H1 (cell line): ENCODE results near the gene AMMECR1L. TPM values are rescaled to one million over a fixed set of nuclear protein-coding genes. Genes with fewer than 3 reads are reported as not detected.

Experiments used
- CTCF ChIA-PET: fragments of 300-600 bp; sonication (Branson Sonifier 250); formaldehyde crosslinking; loops from one replicate; lab custom pipeline; 2021; ENCODE audit not compliant: partially characterized antibody; lab: Charles Lee
- POLR2A ChIA-PET: fragments of 300-600 bp; sonication (Branson Sonifier 250); formaldehyde crosslinking; loops from one replicate; lab custom pipeline; 2021; ENCODE audit warnings: inconsistent platforms; ENCODE audit not compliant: partially characterized antibody; lab: Charles Lee
- DNase-seq, 2 experiments: peaks; one replicate each; pipeline versions ENCODE4 v3.0.0 to v3.0.0-alpha.2; 2010 to 2022; ENCODE audit warnings: low spot score in 2 of 2, low read depth in 1 of 2, mixed read lengths in 1 of 2
- FAIRE-seq: peaks from 2 replicates; lab custom pipeline; 2011; peaks lifted over from hg19 to GRCh38; lab: Jason Lieb, UNC
- H2AFZ ChIP-seq: 2 replicates; pipeline ENCODE4 v1.8.1; 2012; ENCODE audit warnings: low read length, inconsistent platforms
- H2AK5ac ChIP-seq: 2 replicates; pipeline ENCODE4 v1.6.1; 2013; ENCODE audit warnings: low read depth, low read length
- H2BK120ac ChIP-seq: replicated peaks from 2 replicates; pipeline ENCODE3; 2013; ENCODE audit warnings: low read depth, low read length, inconsistent platforms
- H2BK12ac ChIP-seq: 2 replicates; pipeline ENCODE4 v1.6.1; 2013; ENCODE audit warnings: low read depth, low read length
- H2BK15ac ChIP-seq: 2 replicates; pipeline ENCODE4 v1.6.1; 2013; ENCODE audit warnings: low read length
- H2BK20ac ChIP-seq: 2 replicates; pipeline ENCODE4 v1.6.1; 2013; ENCODE audit warnings: low read length
- H2BK5ac ChIP-seq: 2 replicates; pipeline ENCODE4 v1.6.1; 2013; ENCODE audit warnings: low read depth, low read length
- H3K14ac ChIP-seq: 2 replicates; pipeline ENCODE4 v1.6.1; 2013; ENCODE audit warnings: inconsistent platforms; ENCODE audit not compliant: insufficient read length
- H3K18ac ChIP-seq: 2 replicates; pipeline ENCODE4 v1.6.1; 2013; ENCODE audit warnings: low read length; ENCODE audit errors: extremely low read depth
- H3K23ac ChIP-seq: 2 replicates; pipeline ENCODE4 v1.6.1; 2013; ENCODE audit warnings: inconsistent platforms; ENCODE audit not compliant: insufficient read length
- H3K23me2 ChIP-seq: 2 replicates; pipeline ENCODE4 v1.6.1; 2013; ENCODE audit warnings: low read depth, low read length
- H3K27ac ChIP-seq: 2 replicates; pipeline ENCODE4 v1.6.1; 2011; ENCODE audit warnings: low read depth, low read length, inconsistent platforms
- H3K27me3 ChIP-seq, 4 experiments: replicated peaks in 1 of 4; 1 replicate in 1 of 4; 2 replicates in 3 of 4; pipeline versions ENCODE4 v1.6.1 to v1.8.1; 2011 to 2013; ENCODE audit warnings: low read length in 3 of 4, mild to moderate bottlenecking in 3 of 4, inconsistent platforms in 2 of 4, mixed read lengths in 2 of 4, moderate library complexity in 1 of 4; ENCODE audit not compliant: control insufficient read depth in 3 of 4, insufficient read depth in 3 of 4; ENCODE audit errors: extremely low read depth in 1 of 4
- H3K36me3 ChIP-seq, 4 experiments: 2 replicates each; pipeline versions ENCODE4 v1.6.1 to v1.8.1; 2011 to 2013; ENCODE audit warnings: mild to moderate bottlenecking in 4 of 4, low read length in 3 of 4, moderate library complexity in 2 of 4, control low read depth in 1 of 4, inconsistent platforms in 1 of 4; ENCODE audit not compliant: insufficient read depth in 4 of 4, control insufficient read depth in 2 of 4
- H3K4ac ChIP-seq: replicated peaks from 2 replicates; pipeline ENCODE3; 2013; ENCODE audit warnings: low read length, low read depth, mixed read lengths, inconsistent platforms; ENCODE audit not compliant: insufficient read length
- H3K4me1 ChIP-seq, 4 experiments: replicated peaks in 1 of 4; 1 replicate in 1 of 4; 2 replicates in 3 of 4; pipeline versions ENCODE4 v1.6.1 to v1.8.1; 2011 to 2013; ENCODE audit warnings: low read length in 3 of 4, inconsistent platforms in 2 of 4, mixed read lengths in 1 of 4; ENCODE audit not compliant: insufficient read depth in 4 of 4, control insufficient read depth in 3 of 4
- H3K4me2 ChIP-seq, 2 experiments: 2 replicates each; pipeline versions ENCODE4 v1.6.1 to v1.8.1; 2011 to 2013; ENCODE audit warnings: low read depth in 2 of 2, low read length in 2 of 2, control low read depth in 1 of 2, inconsistent platforms in 1 of 2, mild to moderate bottlenecking in 1 of 2; ENCODE audit not compliant: insufficient read depth in 1 of 2
- H3K4me3 ChIP-seq, 4 experiments: fragments of 200-600, 300-600 bp in 1 of 4; sonication (generic), shearing (Covaris generic), sonication (Bioruptor Twin) in 1 of 4; 2 replicates each; pipeline versions ENCODE4 v1.5.1 to v1.8.1; 2011 to 2016; ENCODE audit warnings: low read length in 4 of 4, low read depth in 3 of 4, control low read depth in 2 of 4, inconsistent platforms in 2 of 4, mild to moderate bottlenecking in 2 of 4, mixed read lengths in 1 of 4, moderate library complexity in 1 of 4; ENCODE audit not compliant: insufficient read depth in 2 of 4; ENCODE audit errors: extremely low read depth in 1 of 4
- H3K56ac ChIP-seq: replicated peaks from 2 replicates; pipeline ENCODE3; 2013; ENCODE audit warnings: low read depth, mild to moderate bottlenecking, mixed read lengths, low read length, inconsistent platforms; ENCODE audit not compliant: insufficient read length
- H3K79me1 ChIP-seq: 2 replicates; pipeline ENCODE4 v1.6.1; 2013; ENCODE audit warnings: low read depth, low read length, control low read depth
- H3K79me2 ChIP-seq, 2 experiments: 2 replicates each; pipeline versions ENCODE4 v1.6.1 to v1.8.1; 2012 to 2013; ENCODE audit warnings: low read length in 2 of 2, mild to moderate bottlenecking in 2 of 2, inconsistent platforms in 1 of 2; ENCODE audit not compliant: insufficient read depth in 2 of 2, control insufficient read depth in 1 of 2
- H3K9ac ChIP-seq, 4 experiments: replicated peaks in 1 of 4; 1 replicate in 1 of 4; 2 replicates in 3 of 4; pipeline versions ENCODE4 v1.6.1 to v1.8.1; 2011 to 2013; ENCODE audit warnings: low read depth in 3 of 4, low read length in 3 of 4, control low read depth in 2 of 4, mild to moderate bottlenecking in 2 of 4, moderate library complexity in 2 of 4, inconsistent platforms in 1 of 4; ENCODE audit errors: extremely low read depth in 1 of 4
- H3K9me3 ChIP-seq, 2 experiments: 2 replicates each; pipeline versions ENCODE4 v1.6.1 to v1.8.1; 2012 to 2013; ENCODE audit warnings: mild to moderate bottlenecking in 2 of 2, moderate library complexity in 2 of 2, control low read depth in 1 of 2, inconsistent platforms in 1 of 2, low read depth in 1 of 2, low read length in 1 of 2, mixed read lengths in 1 of 2; ENCODE audit not compliant: insufficient read depth in 2 of 2
- H4K20me1 ChIP-seq, 2 experiments: replicated peaks in 1 of 2; 2 replicates each; pipeline versions ENCODE3 to v1.8.1; 2011 to 2013; ENCODE audit warnings: inconsistent platforms in 2 of 2, low read length in 2 of 2, mild to moderate bottlenecking in 1 of 2; ENCODE audit not compliant: insufficient read depth in 2 of 2, control insufficient read depth in 1 of 2
- H4K5ac ChIP-seq: 2 replicates; pipeline ENCODE4 v1.6.1; 2013; ENCODE audit warnings: low read length, low read depth, mixed read lengths, inconsistent platforms; ENCODE audit not compliant: insufficient read length
- H4K8ac ChIP-seq: 2 replicates; pipeline ENCODE4 v1.8.0; 2013; ENCODE audit warnings: mild to moderate bottlenecking, moderate library complexity, low read length, inconsistent platforms; ENCODE audit not compliant: insufficient read depth; ENCODE audit errors: extremely low read depth
- H4K91ac ChIP-seq: replicated peaks from 2 replicates; pipeline ENCODE3; 2013; ENCODE audit warnings: low read length, mixed read lengths, inconsistent platforms; ENCODE audit not compliant: insufficient read length
- ASH2L ChIP-seq: fragments of 200-600, 300-600 bp; sonication (generic); IDR thresholded peaks from one replicate; pipeline ENCODE4 v1.7.1; 2017; ENCODE audit warnings: low read length
- CHD2 ChIP-seq: IDR thresholded peaks from 2 replicates; pipeline ENCODE4 v1.6.1; 2012; ENCODE audit warnings: low read length, improper control_type of control experiment
- CREB1 ChIP-seq: IDR thresholded peaks from 2 replicates; pipeline ENCODE4 v1.6.1; 2012; ENCODE audit warnings: inconsistent platforms
- E2F6 ChIP-seq: IDR thresholded peaks from 2 replicates; pipeline ENCODE4 v1.6.1; 2012; ENCODE audit warnings: inconsistent platforms
- MAFK ChIP-seq: IDR thresholded peaks from 2 replicates; pipeline ENCODE4 v1.6.1; 2012; ENCODE audit warnings: low read depth, mild to moderate bottlenecking, improper control_type of control experiment, low read length
- NANOG ChIP-seq: IDR thresholded peaks from 2 replicates; pipeline ENCODE4 v1.6.1; 2011; ENCODE audit warnings: low read length, low read depth, mild to moderate bottlenecking, inconsistent platforms; ENCODE audit not compliant: insufficient read depth, poor library complexity, severe bottlenecking
- POU5F1 ChIP-seq: IDR thresholded peaks from 2 replicates; pipeline ENCODE4 v1.6.1; 2011; ENCODE audit warnings: low read depth, mild to moderate bottlenecking, low read length, moderate library complexity
- RNF2 ChIP-seq: fragments of 200-900, 300-1000 bp; sonication (generic); IDR thresholded peaks from 2 replicates; pipeline ENCODE4 v1.7.1; 2016; ENCODE audit warnings: borderline replicate concordance, low read depth, mild to moderate bottlenecking, antibody characterized with exemption, low read length; ENCODE audit not compliant: poor library complexity, severe bottlenecking; ENCODE audit errors: missing control alignments
- RXRA ChIP-seq: IDR thresholded peaks from 2 replicates; pipeline ENCODE4 v1.6.1; 2011; ENCODE audit warnings: low read depth, mild to moderate bottlenecking, low read length, moderate library complexity; ENCODE audit not compliant: insufficient read depth
- SAP30 ChIP-seq: fragments of 300-600 bp; sonication (generic); IDR thresholded peaks from 2 replicates; pipeline ENCODE4 v1.7.1; 2012; ENCODE audit warnings: low read length, moderate library complexity, mild to moderate bottlenecking, inconsistent platforms; ENCODE audit not compliant: insufficient read depth, insufficient replicate concordance
- SIN3A ChIP-seq, 2 experiments: IDR thresholded peaks in 1 of 2; conservative IDR thresholded peaks in 1 of 2; 2 replicates each; pipeline ENCODE4 v1.6.1; 2011 to 2012; ENCODE audit warnings: low read length in 2 of 2, improper control_type of control experiment in 1 of 2, low read depth in 1 of 2, mild to moderate bottlenecking in 1 of 2
- SIRT6 ChIP-seq: IDR thresholded peaks from one replicate; pipeline ENCODE4 v1.7.1; 2012; ENCODE audit warnings: low read length, inconsistent platforms
- SP4 ChIP-seq: IDR thresholded peaks from 2 replicates; pipeline ENCODE4 v1.6.1; 2012; ENCODE audit warnings: low read length, inconsistent platforms
- TBP ChIP-seq: IDR thresholded peaks from 2 replicates; pipeline ENCODE4 v1.6.1; 2011; ENCODE audit warnings: low read depth, low read length, improper control_type of control experiment
- WGBS, 2 experiments: shearing (Covaris generic) in 1 of 2; methylation state at CpG; one replicate each; pipeline versions ENCODE4 v1.1.6 to v1.1.7; 2013 to 2015; ENCODE audit warnings: low lambda C conversion rate in 2 of 2, mixed read lengths in 2 of 2, inconsistent platforms in 1 of 2, low coverage in 1 of 2, missing lambda C conversion rate in 1 of 2; ENCODE audit not compliant: insufficient replicate concordance in 2 of 2, insufficient coverage in 1 of 2, insufficient read length in 1 of 2; ENCODE audit errors: extremely low coverage in 1 of 2, missing lambda C conversion rate in 1 of 2; 5-methylcytosine and 5-hydroxymethylcytosine counted together
- polyA plus RNA-seq, 7 experiments: library from polyadenylated mRNA; depleted of rRNA in 3 of 7; stranded (reverse) in 5 of 7; unstranded in 2 of 7; fragments of >200 nt in 5 of 7; fragments of 200-250 nt in 2 of 7; gene quantifications; 1 replicate in 5 of 7; 2 replicates in 1 of 7; 4 replicates in 1 of 7; pipeline versions ENCODE4 v1.2.1 to v1.2.3, GENCODE V29; 2011 to 2013; ENCODE audit warnings: missing spikeins in 2 of 7, mixed read lengths in 2 of 7
- total RNA-seq: library from RNA; stranded (reverse); fragmentation: NEBNext Ultra II Directional; extraction: Animal tissue kit (Norgen Biotek cat#: 25700); gene quantifications from 2 replicates; pipeline ENCODE4 v1.2.1, GENCODE V29; 2021

The AMMECR1L gene
- total and polyA plus RNA-seq, 2 of the 8 experiments (the other 6 are each of a cell fraction or from before 2014, with no cell fraction given): 10.1 to 18.8 TPM

- no peaks in the 10 kb centered on the region for H3K27me3 ChIP-seq
- H2BK5ac ChIP-seq: no peak overlapping the region
- H3K79me1 ChIP-seq: peaks cover 4% of the 10 kb centered on the region; the same call in 1 of the 2 replicates
- no peak overlapping the region for H3K56ac ChIP-seq
- peaks cover 4 to 75% (median 33%) of the 10 kb centered on the region in 4 experiments for H3K36me3 ChIP-seq
- FAIRE-seq (no peak), DNase-seq (no peak)
- no peak overlapping the region for H2AK5ac ChIP-seq
- no peak overlapping the region for H3K4me2 ChIP-seq
- no peaks in the 10 kb centered on the region for H3K9me3 ChIP-seq
- WGBS, 2 experiments: 92% methylated on average over 7 of the region's 7 CpGs; no CpG with 5 or more reads in 1 of the 2 experiments
- ChIA-PET POLR2A (no interaction called here), CTCF (interaction anchor here (0.6 kb wide), 1 partner anchor 37 kb away, joined by 4 read pairs; the partner anchor contains the start of gene WDR33)
- H2BK12ac ChIP-seq: no peak overlapping the region
- no peak overlapping the region for H3K18ac ChIP-seq
- H3K23me2 ChIP-seq: no peaks in the 10 kb centered on the region
- H4K91ac ChIP-seq: no peak overlapping the region
- no peak overlapping the region for H2BK120ac ChIP-seq
- H3K4ac ChIP-seq: no peak overlapping the region
- H3K9ac ChIP-seq: no peak overlapping the region
- no peaks in the 10 kb centered on the region; a peak in 1 of 7 replicates for H3K4me1 ChIP-seq
- no peak overlapping the region for H2AFZ ChIP-seq
- no peak overlapping the region for H3K27ac ChIP-seq
- H2BK15ac ChIP-seq: no peak overlapping the region
- no peak overlapping the region for H2BK20ac ChIP-seq
- H3K79me2 ChIP-seq: peaks cover 0 to 22% of the 10 kb centered on the region in 2 experiments; a peak in 2 of 4 replicates
- no peak overlapping the region for H4K5ac ChIP-seq
- H4K8ac ChIP-seq: no peak overlapping the region
- no peak overlapping the region for H3K23ac ChIP-seq
- H3K14ac ChIP-seq: no peak overlapping the region
- no peak overlapping the region for H3K4me3 ChIP-seq
- peaks cover 3 to 12% of the 10 kb centered on the region in 2 experiments for H4K20me1 ChIP-seq
- TF ChIP-seq SIN3A (conservative IDR thresholded peaks at IDR 0.05 in 1 of 2, IDR thresholded peaks at IDR 0.05 in 1 of 2; ENCODE audit: low read depth in 1 of 2, low read length in 2 of 2) (no peak), SP4 (no peak), CHD2 (no peak), ASH2L (no peak), TBP (no peak), NANOG (no peak), RNF2 (no peak), SIRT6 (no peak), CREB1 (no peak), MAFK (no peak), E2F6 (no peak), POU5F1 (no peak), RXRA (no peak), SAP30 (no peak)
Observed at GRCh38 chr2:127847931-127848330, 37.8 kb downstream of the AMMECR1L start.
